Activated naive CD4-positive, alpha-beta T cell treated with anti-CD3 and anti-CD28 coated beads, Interleukin-2, amount 50 U/mL, for 24 hours (primary cell): ENCODE data around the gene AOX1.
"Not testable (repeated sequence)": the region's sequence is repeated elsewhere in the genome, so short reads cannot be mapped to it uniquely, and the experiment has no call there.

Experiments
- H3K27ac Mint-ChIP-seq: one replicate; pipeline ENCODE4 v1.8.0; 2021; ENCODE audit warnings: mild to moderate bottlenecking, mixed read lengths
- H3K27me3 Mint-ChIP-seq: one replicate; pipeline ENCODE4 v1.8.0; 2021; ENCODE audit warnings: mixed read lengths
- H3K36me3 Mint-ChIP-seq: one replicate; pipeline ENCODE4 v1.8.0; 2021; ENCODE audit warnings: mixed read lengths
- H3K4me1 Mint-ChIP-seq: one replicate; pipeline ENCODE4 v1.8.0; 2021; ENCODE audit warnings: mixed read lengths
- H3K4me3 Mint-ChIP-seq: one replicate; pipeline ENCODE4 v1.8.0; 2021; ENCODE audit warnings: mild to moderate bottlenecking, mixed read lengths
- H3K9me3 Mint-ChIP-seq: one replicate; pipeline ENCODE4 v1.8.0; 2021; ENCODE audit warnings: mixed read lengths

AOX1 gene

GRCh38 chr2:200664770-200665494 is 79.1 kb downstream of the AOX1 start:
- H3K9me3 Mint-ChIP-seq: no peaks in the 10 kb centered on the region
- H3K4me3 Mint-ChIP-seq: no peak overlapping the region
- no peaks in the 10 kb centered on the region for H3K36me3 Mint-ChIP-seq
- H3K4me1 Mint-ChIP-seq: no peaks in the 10 kb centered on the region
- H3K27me3 Mint-ChIP-seq: peaks cover 8% of the 10 kb centered on the region
- H3K27ac Mint-ChIP-seq: no peak overlapping the region

GRCh38 chr2:200665626-200666453 is 80.0 kb downstream of the AOX1 start:
- Mint-ChIP-seq H3K9me3 (no peaks in the 10 kb centered on the region), H3K27ac (no peak overlapping the region), H3K4me1 (no peaks in the 10 kb centered on the region), H3K27me3 (peaks cover 9% of the 10 kb centered on the region), H3K36me3 (no peaks in the 10 kb centered on the region), H3K4me3 (no peak overlapping the region)

GRCh38 chr2:200667413-200667812 is 81.6 kb downstream of the AOX1 start:
- H3K4me3 Mint-ChIP-seq: no peak overlapping the region
- H3K27me3 Mint-ChIP-seq: peaks cover 4% of the 10 kb centered on the region
- no peaks in the 10 kb centered on the region for H3K36me3 Mint-ChIP-seq
- H3K9me3 Mint-ChIP-seq: no peaks in the 10 kb centered on the region
- H3K4me1 Mint-ChIP-seq: no peaks in the 10 kb centered on the region
- no peak overlapping the region for H3K27ac Mint-ChIP-seq

- peaks cover 4% of the 10 kb centered on the region for H3K4me1 Mint-ChIP-seq
- no peaks in the 10 kb centered on the region for H3K36me3 Mint-ChIP-seq
- H3K27ac Mint-ChIP-seq: no peak overlapping the region
- no peak overlapping the region for H3K4me3 Mint-ChIP-seq
- H3K9me3 Mint-ChIP-seq: no peaks in the 10 kb centered on the region
- peaks cover 6% of the 10 kb centered on the region for H3K27me3 Mint-ChIP-seq
These were observed 82.7 kb downstream of the AOX1 start for GRCh38 chr2:200668478-200668877.

- no peak overlapping the region for H3K27ac Mint-ChIP-seq
- no peaks in the 10 kb centered on the region for H3K36me3 Mint-ChIP-seq
- H3K4me1 Mint-ChIP-seq: peaks cover 6% of the 10 kb centered on the region
- H3K9me3 Mint-ChIP-seq: no peaks in the 10 kb centered on the region
- peaks cover 6% of the 10 kb centered on the region for H3K27me3 Mint-ChIP-seq
- H3K4me3 Mint-ChIP-seq: no peak overlapping the region
These were observed 83.5 kb downstream of the AOX1 start for GRCh38 chr2:200669308-200669707.

GRCh38 chr2:200670313-200670712 is 84.5 kb downstream of the AOX1 start:
- H3K9me3 Mint-ChIP-seq: no peaks in the 10 kb centered on the region
- H3K27ac Mint-ChIP-seq: no peak overlapping the region
- H3K36me3 Mint-ChIP-seq: no peaks in the 10 kb centered on the region
- peaks cover 6% of the 10 kb centered on the region for H3K4me1 Mint-ChIP-seq
- peaks cover 6% of the 10 kb centered on the region for H3K27me3 Mint-ChIP-seq
- no peak overlapping the region for H3K4me3 Mint-ChIP-seq

- Mint-ChIP-seq H3K27me3 (peaks cover 6% of the 10 kb centered on the region), H3K27ac (no peak overlapping the region), H3K36me3 (no peaks in the 10 kb centered on the region), H3K9me3 (no peaks in the 10 kb centered on the region), H3K4me1 (peaks cover 6% of the 10 kb centered on the region), H3K4me3 (no peak overlapping the region)
These were observed 84.9 kb downstream of the AOX1 start for GRCh38 chr2:200670751-200671150.

- no peaks in the 10 kb centered on the region for H3K36me3 Mint-ChIP-seq
- H3K27me3 Mint-ChIP-seq: peaks cover 6% of the 10 kb centered on the region
- H3K4me1 Mint-ChIP-seq: peaks cover 6% of the 10 kb centered on the region
- H3K9me3 Mint-ChIP-seq: no peaks in the 10 kb centered on the region
- H3K27ac Mint-ChIP-seq: no peak overlapping the region
- H3K4me3 Mint-ChIP-seq: no peak overlapping the region
These were observed 87.4 kb downstream of the AOX1 start for GRCh38 chr2:200673191-200673590.

GRCh38 chr2:200674837-200675236 is 89.0 kb downstream of the AOX1 start:
- Mint-ChIP-seq H3K36me3 (no peaks in the 10 kb centered on the region), H3K4me1 (peaks cover 6% of the 10 kb centered on the region)

GRCh38 chr2:200677171-200677570 is 91.4 kb downstream of the AOX1 start:
- Mint-ChIP-seq H3K9me3 (no peaks in the 10 kb centered on the region), H3K4me3 (no peak overlapping the region)

More at GRCh38 chr2:200674837-200675236, 89.0 kb downstream of the AOX1 start:
- Mint-ChIP-seq H3K27me3 (peaks cover 4% of the 10 kb centered on the region), H3K4me3 (no peak overlapping the region), H3K9me3 (no peaks in the 10 kb centered on the region), H3K27ac (no peak overlapping the region)

GRCh38 chr2:200677721-200678532 is 92.1 kb downstream of the AOX1 start:
- H3K4me3 Mint-ChIP-seq: no peak overlapping the region
- H3K36me3 Mint-ChIP-seq: no peaks in the 10 kb centered on the region
- no peaks in the 10 kb centered on the region for H3K9me3 Mint-ChIP-seq
- H3K4me1 Mint-ChIP-seq: peaks cover 6% of the 10 kb centered on the region
- H3K27me3 Mint-ChIP-seq: no peaks in the 10 kb centered on the region
- H3K27ac Mint-ChIP-seq: no peak overlapping the region

More at GRCh38 chr2:200677171-200677570, 91.4 kb downstream of the AOX1 start:
- peaks cover 2% of the 10 kb centered on the region for H3K27me3 Mint-ChIP-seq
- no peak overlapping the region for H3K27ac Mint-ChIP-seq
- no peaks in the 10 kb centered on the region for H3K36me3 Mint-ChIP-seq
- peaks cover 6% of the 10 kb centered on the region for H3K4me1 Mint-ChIP-seq

- H3K4me1 Mint-ChIP-seq: no peaks in the 10 kb centered on the region
- H3K36me3 Mint-ChIP-seq: no peaks in the 10 kb centered on the region
- H3K9me3 Mint-ChIP-seq: no peaks in the 10 kb centered on the region
- no peaks in the 10 kb centered on the region for H3K27me3 Mint-ChIP-seq
- no peak overlapping the region for H3K27ac Mint-ChIP-seq
- no peak overlapping the region for H3K4me3 Mint-ChIP-seq
These were observed 93.3 kb downstream of the AOX1 start for GRCh38 chr2:200679127-200679526.

- Mint-ChIP-seq H3K4me1 (no peaks in the 10 kb centered on the region), H3K27ac (no peak overlapping the region), H3K36me3 (no peaks in the 10 kb centered on the region), H3K4me3 (no peak overlapping the region), H3K27me3 (no peaks in the 10 kb centered on the region), H3K9me3 (no peaks in the 10 kb centered on the region)
These were observed 93.7 kb downstream of the AOX1 start for GRCh38 chr2:200679535-200679934.

- Mint-ChIP-seq H3K27me3 (no peaks in the 10 kb centered on the region), H3K27ac (no peak overlapping the region), H3K4me3 (no peak overlapping the region), H3K4me1 (no peaks in the 10 kb centered on the region), H3K36me3 (no peaks in the 10 kb centered on the region), H3K9me3 (no peaks in the 10 kb centered on the region)
These were observed 95.9 kb downstream of the AOX1 start for GRCh38 chr2:200681697-200682096.

GRCh38 chr2:200682407-200682806 is 96.6 kb downstream of the AOX1 start:
- not testable (repeated sequence) for H3K9me3 Mint-ChIP-seq, H3K4me3 Mint-ChIP-seq, H3K27ac Mint-ChIP-seq, H3K4me1 Mint-ChIP-seq, H3K27me3 Mint-ChIP-seq, H3K36me3 Mint-ChIP-seq
